GM21390 (cell line): ENCODE results near the gene ATXN1.
A peak's percentile ranks its signal among the peaks of the same experiment; 100 is the strongest.
"Not testable (repeated sequence)": the region's sequence is repeated elsewhere in the genome, so short reads cannot be mapped to it uniquely, and the experiment has no call there.

Experiments
- ATAC-seq: cut with Tn5 transposase; IDR thresholded peaks from one replicate; pipeline ENCODE4 v1.9.1; 2021; ENCODE audit not compliant: unreplicated experiment

ATXN1 gene

GRCh38 chr6:16625291-16626265, 135.7 kb downstream of the ATXN1 start:
- ATAC-seq: no peak

GRCh38 chr6:16624636-16625290, 136.5 kb downstream of the ATXN1 start:
- no peak for ATAC-seq

GRCh38 chr6:16623731-16624130, 137.5 kb downstream of the ATXN1 start:
- no peak for ATAC-seq

GRCh38 chr6:16623029-16623653, 138.1 kb downstream of the ATXN1 start:
- no peak for ATAC-seq

GRCh38 chr6:16622193-16622592, 139.1 kb downstream of the ATXN1 start:
- ATAC-seq: no peak

- ATAC-seq: no peak
These were observed 140.3 kb downstream of the ATXN1 start for GRCh38 chr6:16621002-16621401.

- no peak for ATAC-seq
These were observed 141.5 kb downstream of the ATXN1 start for GRCh38 chr6:16619777-16620176.

GRCh38 chr6:16618962-16619361, 142.3 kb downstream of the ATXN1 start:
- no peak for ATAC-seq

GRCh38 chr6:16615215-16615614, 146.0 kb downstream of the ATXN1 start:
- not testable (repeated sequence) for ATAC-seq

GRCh38 chr6:16614143-16614542, 147.1 kb downstream of the ATXN1 start:
- ATAC-seq: not testable (repeated sequence)

- ATAC-seq: not testable (repeated sequence)
These were observed 147.8 kb downstream of the ATXN1 start for GRCh38 chr6:16613504-16613903.

- no peak for ATAC-seq
These were observed 152.8 kb downstream of the ATXN1 start for GRCh38 chr6:16608444-16608843.

GRCh38 chr6:16602035-16602434, 159.2 kb downstream of the ATXN1 start:
- peak; percentile 95 for ATAC-seq

GRCh38 chr6:16600701-16601100, 160.6 kb downstream of the ATXN1 start:
- ATAC-seq: no peak

GRCh38 chr6:16600026-16600425, 161.2 kb downstream of the ATXN1 start:
- no peak for ATAC-seq

- ATAC-seq: no peak
These were observed 164.5 kb downstream of the ATXN1 start for GRCh38 chr6:16596616-16597331.

- ATAC-seq: no peak
These were observed 165.6 kb downstream of the ATXN1 start for GRCh38 chr6:16595514-16596120.

GRCh38 chr6:16594849-16595248, 166.4 kb downstream of the ATXN1 start:
- ATAC-seq: no peak

GRCh38 chr6:16592223-16592911, 168.9 kb downstream of the ATXN1 start:
- no peak for ATAC-seq
